ENCODE measurements around the gene MC2R.

DNA sequence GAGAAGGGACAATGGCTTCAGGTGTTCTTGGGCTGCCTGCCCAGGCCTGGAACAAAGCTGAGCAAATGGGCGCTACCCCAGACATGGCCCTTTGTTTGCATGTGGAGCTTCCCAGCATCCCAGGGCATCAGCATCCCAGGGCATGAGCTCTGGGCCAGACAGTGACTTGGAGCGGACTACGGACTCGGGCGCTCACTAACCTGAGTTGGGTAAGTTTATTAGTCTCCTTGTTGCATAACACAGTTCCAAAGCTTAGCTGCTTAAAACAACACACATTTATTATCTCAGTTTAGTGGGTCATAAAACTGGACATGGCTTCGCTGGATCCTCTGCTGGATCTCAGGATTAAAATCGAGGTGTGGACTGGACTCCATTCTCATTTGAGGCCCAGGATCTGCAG is 35.8 kb downstream of the MC2R start:
- TF ChIP-seq, protein P1, sequence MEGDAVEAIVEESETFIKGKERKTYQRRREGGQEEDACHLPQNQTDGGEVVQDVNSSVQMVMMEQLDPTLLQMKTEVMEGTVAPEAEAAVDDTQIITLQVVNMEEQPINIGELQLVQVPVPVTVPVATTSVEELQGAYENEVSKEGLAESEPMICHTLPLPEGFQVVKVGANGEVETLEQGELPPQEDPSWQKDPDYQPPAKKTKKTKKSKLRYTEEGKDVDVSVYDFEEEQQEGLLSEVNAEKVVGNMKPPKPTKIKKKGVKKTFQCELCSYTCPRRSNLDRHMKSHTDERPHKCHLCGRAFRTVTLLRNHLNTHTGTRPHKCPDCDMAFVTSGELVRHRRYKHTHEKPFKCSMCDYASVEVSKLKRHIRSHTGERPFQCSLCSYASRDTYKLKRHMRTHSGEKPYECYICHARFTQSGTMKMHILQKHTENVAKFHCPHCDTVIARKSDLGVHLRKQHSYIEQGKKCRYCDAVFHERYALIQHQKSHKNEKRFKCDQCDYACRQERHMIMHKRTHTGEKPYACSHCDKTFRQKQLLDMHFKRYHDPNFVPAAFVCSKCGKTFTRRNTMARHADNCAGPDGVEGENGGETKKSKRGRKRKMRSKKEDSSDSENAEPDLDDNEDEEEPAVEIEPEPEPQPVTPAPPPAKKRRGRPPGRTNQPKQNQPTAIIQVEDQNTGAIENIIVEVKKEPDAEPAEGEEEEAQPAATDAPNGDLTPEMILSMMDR (conservative IDR thresholded peaks at IDR 0.05; ENCODE audit: low read depth, low read length), result no peak
- TF ChIP-seq CHD1 (IDR thresholded peaks at IDR 0.05; ENCODE audit: low read depth, low read length) (no peak), MXI1 (IDR thresholded peaks at IDR 0.05; ENCODE audit: borderline replicate concordance, low read depth, low read length) (no peak), MAFK (IDR thresholded peaks at IDR 0.05; ENCODE audit: low read depth, low read length) (no peak), POLR2A (IDR thresholded peaks at IDR 0.05; ENCODE audit: low read depth, low read length) (no peak), RAD21 (IDR thresholded peaks at IDR 0.05; ENCODE audit: low read length) (no peak), FOS (IDR thresholded peaks at IDR 0.05; ENCODE audit: low read depth, low read length) (no peak), CEBPB (IDR thresholded peaks at IDR 0.05; ENCODE audit: low read depth, low read length) (no peak), MAZ (IDR thresholded peaks at IDR 0.05; ENCODE audit: borderline replicate concordance, low read depth, low read length) (no peak)
- TF ChIP-seq, protein P2, sequence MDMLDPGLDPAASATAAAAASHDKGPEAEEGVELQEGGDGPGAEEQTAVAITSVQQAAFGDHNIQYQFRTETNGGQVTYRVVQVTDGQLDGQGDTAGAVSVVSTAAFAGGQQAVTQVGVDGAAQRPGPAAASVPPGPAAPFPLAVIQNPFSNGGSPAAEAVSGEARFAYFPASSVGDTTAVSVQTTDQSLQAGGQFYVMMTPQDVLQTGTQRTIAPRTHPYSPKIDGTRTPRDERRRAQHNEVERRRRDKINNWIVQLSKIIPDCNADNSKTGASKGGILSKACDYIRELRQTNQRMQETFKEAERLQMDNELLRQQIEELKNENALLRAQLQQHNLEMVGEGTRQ (IDR thresholded peaks at IDR 0.05; ENCODE audit: low read depth, low read length), result no peak

Measured in IMR-90 (cell line).